Body of pancreas (tissue), 4 donors: ENCODE data around the gene ARCN1.

Experiments used
- POLR2A ChIP-seq, 3 donors: fragments of 450-650 bp; IDR thresholded peaks; one replicate each; pipeline ENCODE4 v1.6.1; 2016; ENCODE audit warnings: antibody characterized with exemption in 3 of 3, mild to moderate bottlenecking in 2 of 3
- TF ChIP-seq, protein P1 (sequence below), 7 experiments: fragments of 450-650 bp in 4 of 7; fragments of 200-600 bp in 3 of 7; sonication (generic) in 3 of 7; IDR thresholded peaks; one replicate each; pipeline ENCODE4 v1.5.1; 2016 to 2019; ENCODE audit warnings: antibody characterized with exemption in 7 of 7

DNA sequence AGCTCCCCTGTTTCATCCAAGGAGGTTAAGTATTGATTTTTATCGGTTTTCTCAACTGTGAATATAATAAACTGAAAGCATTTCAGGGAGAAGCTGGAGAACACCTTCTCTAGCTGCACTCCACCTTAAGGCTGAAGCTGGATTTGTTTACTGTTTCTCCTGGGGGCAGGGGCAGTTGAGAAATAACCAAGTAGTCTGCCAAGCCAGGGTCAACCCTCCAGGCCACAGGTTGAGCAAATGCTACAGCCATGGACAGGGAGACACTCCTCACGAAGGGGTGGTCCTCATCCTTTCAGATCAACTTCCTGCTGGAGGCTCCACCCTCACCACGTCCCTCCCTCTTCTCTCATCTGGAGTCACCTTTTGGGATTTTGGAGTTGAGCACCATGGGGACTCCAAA lies 45.1 kb upstream of the ARCN1 start, which contains the start of gene TTC36:
- TF ChIP-seq, protein P1, sequence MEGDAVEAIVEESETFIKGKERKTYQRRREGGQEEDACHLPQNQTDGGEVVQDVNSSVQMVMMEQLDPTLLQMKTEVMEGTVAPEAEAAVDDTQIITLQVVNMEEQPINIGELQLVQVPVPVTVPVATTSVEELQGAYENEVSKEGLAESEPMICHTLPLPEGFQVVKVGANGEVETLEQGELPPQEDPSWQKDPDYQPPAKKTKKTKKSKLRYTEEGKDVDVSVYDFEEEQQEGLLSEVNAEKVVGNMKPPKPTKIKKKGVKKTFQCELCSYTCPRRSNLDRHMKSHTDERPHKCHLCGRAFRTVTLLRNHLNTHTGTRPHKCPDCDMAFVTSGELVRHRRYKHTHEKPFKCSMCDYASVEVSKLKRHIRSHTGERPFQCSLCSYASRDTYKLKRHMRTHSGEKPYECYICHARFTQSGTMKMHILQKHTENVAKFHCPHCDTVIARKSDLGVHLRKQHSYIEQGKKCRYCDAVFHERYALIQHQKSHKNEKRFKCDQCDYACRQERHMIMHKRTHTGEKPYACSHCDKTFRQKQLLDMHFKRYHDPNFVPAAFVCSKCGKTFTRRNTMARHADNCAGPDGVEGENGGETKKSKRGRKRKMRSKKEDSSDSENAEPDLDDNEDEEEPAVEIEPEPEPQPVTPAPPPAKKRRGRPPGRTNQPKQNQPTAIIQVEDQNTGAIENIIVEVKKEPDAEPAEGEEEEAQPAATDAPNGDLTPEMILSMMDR (IDR thresholded peaks at IDR 0.05), result no peak
- TF ChIP-seq POLR2A (IDR thresholded peaks at IDR 0.05), result no peak
